Muscle of leg (tissue), 11 donors: Measurements from ENCODE around the gene ITPRIP. TPM values are rescaled to one million over a fixed set of nuclear protein-coding genes. Genes with fewer than 3 reads are reported as not detected.

Experiments
- DNase-seq: peaks from one replicate; pipeline ENCODE4 v3.0.0; 2013
- H3K27ac ChIP-seq: one replicate; pipeline ENCODE4 v1.5.1; 2013; ENCODE audit warnings: mild to moderate bottlenecking, low read length, control low read depth
- H3K27me3 ChIP-seq: one replicate; pipeline ENCODE4 v1.6.1; 2013; ENCODE audit warnings: low read length; ENCODE audit not compliant: control insufficient read depth, insufficient read depth
- H3K36me3 ChIP-seq: one replicate; pipeline ENCODE4 v1.6.1; 2013; ENCODE audit warnings: low read length; ENCODE audit not compliant: control insufficient read depth, insufficient read depth
- H3K4me1 ChIP-seq: one replicate; pipeline ENCODE4 v1.6.1; 2013; ENCODE audit warnings: low read length; ENCODE audit not compliant: control insufficient read depth, insufficient read depth
- H3K4me3 ChIP-seq: one replicate; pipeline ENCODE4 v1.5.1; 2013; ENCODE audit warnings: low read length, control low read depth
- H3K9me3 ChIP-seq: replicated peaks from 2 replicates; pipeline ENCODE4 v1.6.1; 2013; ENCODE audit warnings: low read depth, low read length; ENCODE audit not compliant: control insufficient read depth
- WGBS: methylation state at CpG from one replicate; pipeline ENCODE4 v1.1.5; 2013; ENCODE audit warnings: missing lambda C conversion rate; ENCODE audit not compliant: insufficient coverage; 5-methylcytosine and 5-hydroxymethylcytosine counted together
- polyA plus RNA-seq, 8 donors: library from polyadenylated mRNA; unstranded; fragments of 120-200 nt; gene quantifications; one replicate each; pipeline versions ENCODE4 v1.2.1 to v1.2.3, GENCODE V29; 2013; ENCODE audit warnings: inconsistent platforms in 1 of 8, low replicate concordance in 1 of 8; ENCODE audit not compliant: insufficient read length in 8 of 8, insufficient read depth in 1 of 8
- total RNA-seq: library from RNA; stranded (reverse); fragments of 120-200 nt; gene quantifications from one replicate; pipeline ENCODE4 v1.2.4, GENCODE V29; 2013

Gene ITPRIP
- total and polyA plus RNA-seq, 9 donors: 2.6 to 10.8 (median 8.3) TPM

DNA sequence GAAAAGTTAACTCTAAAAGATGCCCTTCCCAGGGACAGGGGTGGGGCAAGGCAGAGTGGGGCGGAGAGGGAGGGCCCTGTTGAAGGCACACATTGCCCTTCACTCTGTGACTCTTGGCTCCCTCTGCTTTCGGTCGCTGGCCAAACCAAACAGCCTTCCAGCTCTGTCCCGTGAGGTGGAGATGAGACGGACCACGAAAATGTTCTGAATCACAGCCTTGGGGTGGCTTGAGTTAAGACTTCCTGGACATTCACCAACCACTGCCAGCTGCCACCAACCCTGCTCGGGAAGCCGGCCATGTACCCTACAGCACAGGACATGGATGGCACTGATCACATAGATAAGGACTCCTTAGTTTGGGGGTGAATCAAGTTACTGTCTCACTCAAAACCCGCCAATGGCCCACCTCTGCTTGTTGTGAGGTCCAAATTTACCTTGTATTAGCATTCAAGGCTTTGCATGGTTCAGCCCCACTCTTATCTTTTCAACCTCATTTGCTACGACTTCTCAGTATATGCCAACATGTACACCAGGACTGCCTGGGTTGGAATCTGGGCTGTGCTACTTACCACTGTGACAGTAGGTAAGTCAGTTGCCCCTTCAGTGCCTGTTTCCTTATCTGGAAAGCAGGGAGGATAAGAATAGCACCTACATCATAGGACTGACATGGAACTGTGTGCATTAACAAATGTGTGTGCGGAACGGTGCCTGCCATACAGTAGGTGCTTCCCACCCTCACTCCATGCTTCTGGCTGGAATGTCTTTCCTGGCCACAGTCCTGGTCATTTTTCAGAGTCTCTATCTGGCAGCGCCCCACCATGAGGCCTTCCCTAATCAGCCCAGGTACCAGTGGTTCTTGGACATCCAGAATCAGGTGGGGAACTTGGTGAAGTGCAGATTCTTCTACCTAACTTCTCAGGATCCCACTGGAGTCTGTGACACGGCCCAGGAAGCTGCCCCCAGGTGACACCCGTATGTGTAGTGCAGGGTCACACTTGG lies 28.0 kb downstream of the ITPRIP start:
- Histone ChIP-seq H3K4me1 (peaks cover 34% of the 10 kb centered on the region), H3K9me3 (no peaks in the 10 kb centered on the region), H3K27me3 (no peaks in the 10 kb centered on the region), H3K27ac (no peak overlapping the region), H3K36me3 (peaks cover 26% of the 10 kb centered on the region), H3K4me3 (no peak overlapping the region)
- 80% methylated on average over 6 of the region's 15 CpGs for whole genome bisulfite sequencing
- no peak for DNase-seq

DNA sequence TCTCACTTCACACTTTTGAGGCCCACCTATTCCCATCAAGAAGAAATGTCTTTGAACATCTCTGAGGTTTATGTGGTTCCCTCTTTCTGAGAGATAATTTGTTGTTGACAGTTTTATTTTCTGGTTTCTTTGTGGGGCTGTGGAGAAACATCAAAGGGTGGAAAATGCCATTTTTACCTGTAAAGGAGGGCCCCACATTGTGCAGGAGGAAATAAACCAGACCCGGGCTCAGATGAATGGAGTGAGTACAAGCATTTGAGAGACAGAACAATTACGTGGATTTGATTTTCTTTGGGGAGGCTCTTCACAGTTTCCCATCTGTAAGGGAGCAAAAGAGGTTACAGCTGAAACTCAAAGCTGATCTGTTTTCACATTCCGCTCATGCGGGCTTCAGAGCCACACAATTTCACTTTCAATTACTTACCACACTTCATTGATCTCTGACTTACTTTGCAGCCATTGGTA lies 29.8 kb downstream of the ITPRIP start:
- Histone ChIP-seq H3K4me1 (peaks cover 38% of the 10 kb centered on the region), H3K9me3 (no peaks in the 10 kb centered on the region), H3K4me3 (no peak overlapping the region), H3K36me3 (peaks cover 10% of the 10 kb centered on the region), H3K27ac (no peak overlapping the region), H3K27me3 (no peaks in the 10 kb centered on the region)
- DNase-seq: no peak
- WGBS: 51% methylated on average over 4 of the region's 4 CpGs

DNA sequence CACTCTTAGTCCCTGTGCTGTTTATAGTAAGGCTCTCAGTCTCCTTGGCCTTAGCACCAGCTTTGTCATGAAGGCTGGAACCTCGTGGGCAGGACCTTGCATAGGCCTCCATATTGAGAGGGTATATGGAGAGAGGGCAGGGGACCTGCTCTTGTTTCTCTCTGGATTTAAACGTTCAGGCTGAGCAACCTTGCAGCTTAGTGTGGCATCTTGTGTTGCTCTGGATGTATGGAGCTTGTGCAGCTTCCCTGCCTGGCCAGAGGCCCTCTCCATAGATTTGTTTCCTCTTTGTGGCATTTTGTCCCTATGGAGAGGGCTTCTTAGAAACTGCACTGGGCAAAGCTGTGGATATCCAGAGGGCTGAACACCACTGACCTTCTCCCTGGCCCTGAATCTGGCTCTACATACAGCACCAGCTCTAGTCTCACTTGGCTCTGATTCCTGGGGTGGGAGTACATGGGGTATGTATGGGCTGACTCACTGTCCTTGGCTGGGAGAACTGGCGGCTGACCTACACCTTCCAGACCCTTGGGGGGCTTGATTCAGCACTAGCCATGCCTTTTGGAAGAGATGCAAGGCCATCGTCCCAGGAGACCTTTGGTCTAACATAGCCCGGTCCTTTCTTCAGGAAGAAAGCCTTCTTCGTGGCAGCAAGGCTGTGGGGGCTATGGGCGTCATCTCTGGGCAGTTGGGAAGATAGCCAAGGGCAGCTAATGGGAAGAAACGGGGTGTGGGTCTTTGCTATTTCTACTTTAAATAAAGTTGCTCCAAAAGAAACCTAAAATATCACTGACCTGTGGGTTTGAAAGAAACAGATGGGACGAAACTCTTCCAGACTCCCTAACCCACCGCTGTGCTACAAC lies 30.5 kb downstream of the ITPRIP start:
- Histone ChIP-seq H3K27ac (no peak overlapping the region), H3K4me3 (no peak overlapping the region), H3K27me3 (no peaks in the 10 kb centered on the region), H3K4me1 (peaks cover 38% of the 10 kb centered on the region), H3K9me3 (no peaks in the 10 kb centered on the region), H3K36me3 (peaks cover 7% of the 10 kb centered on the region)
- 66% methylated on average over 5 of the region's 10 CpGs for WGBS
- DNase-seq: peak; percentile 28

- peaks cover 7% of the 10 kb centered on the region for H3K36me3 ChIP-seq
- no peaks in the 10 kb centered on the region for H3K27me3 ChIP-seq
- no peaks in the 10 kb centered on the region for H3K9me3 ChIP-seq
- peak; percentile 10 for DNase-seq
- peaks cover 30% of the 10 kb centered on the region for H3K4me1 ChIP-seq
- H3K4me3 ChIP-seq: no peak overlapping the region
- WGBS: 65% methylated on average over 2 of the region's 3 CpGs
- H3K27ac ChIP-seq: no peak overlapping the region
Observed at GRCh38 chr10:104306897-104307296, 31.4 kb downstream of the ITPRIP start.

DNA sequence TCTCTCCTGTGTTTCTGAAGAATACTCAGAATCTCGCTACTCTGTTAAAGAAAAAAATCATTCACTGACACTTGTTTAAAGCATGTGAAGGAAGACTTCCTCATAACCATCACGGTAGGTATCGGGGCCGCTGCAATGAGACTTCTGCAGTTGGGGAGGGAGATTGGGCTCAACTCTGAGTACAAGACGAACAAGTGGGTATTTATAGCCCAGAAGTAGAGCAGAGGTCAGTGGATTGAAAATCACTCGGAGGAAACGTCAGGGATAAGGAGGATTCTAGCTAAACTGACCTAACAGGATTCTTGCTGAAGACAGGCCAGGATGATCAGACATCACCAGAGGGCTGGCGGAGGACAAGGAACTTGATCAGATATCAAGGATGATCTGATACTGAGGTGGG lies 33.3 kb downstream of the ITPRIP start:
- Histone ChIP-seq H3K9me3 (no peaks in the 10 kb centered on the region), H3K4me1 (peaks cover 32% of the 10 kb centered on the region), H3K27ac (no peak overlapping the region), H3K27me3 (no peaks in the 10 kb centered on the region), H3K4me3 (no peak overlapping the region), H3K36me3 (no peaks in the 10 kb centered on the region)
- peak; percentile 11 for DNase-seq
- WGBS: 57% methylated on average over 4 of the region's 8 CpGs

GRCh38 chr10:104304356-104304745 lies 33.9 kb downstream of the ITPRIP start:
- no peaks in the 10 kb centered on the region for H3K36me3 ChIP-seq
- peaks cover 36% of the 10 kb centered on the region for H3K4me1 ChIP-seq
- H3K9me3 ChIP-seq: no peaks in the 10 kb centered on the region
- DNase-seq: no peak
- H3K4me3 ChIP-seq: no peak overlapping the region
- WGBS: no CpG with 5 or more reads among the region's 4 CpGs
- H3K27me3 ChIP-seq: no peaks in the 10 kb centered on the region
- H3K27ac ChIP-seq: no peak overlapping the region

DNA sequence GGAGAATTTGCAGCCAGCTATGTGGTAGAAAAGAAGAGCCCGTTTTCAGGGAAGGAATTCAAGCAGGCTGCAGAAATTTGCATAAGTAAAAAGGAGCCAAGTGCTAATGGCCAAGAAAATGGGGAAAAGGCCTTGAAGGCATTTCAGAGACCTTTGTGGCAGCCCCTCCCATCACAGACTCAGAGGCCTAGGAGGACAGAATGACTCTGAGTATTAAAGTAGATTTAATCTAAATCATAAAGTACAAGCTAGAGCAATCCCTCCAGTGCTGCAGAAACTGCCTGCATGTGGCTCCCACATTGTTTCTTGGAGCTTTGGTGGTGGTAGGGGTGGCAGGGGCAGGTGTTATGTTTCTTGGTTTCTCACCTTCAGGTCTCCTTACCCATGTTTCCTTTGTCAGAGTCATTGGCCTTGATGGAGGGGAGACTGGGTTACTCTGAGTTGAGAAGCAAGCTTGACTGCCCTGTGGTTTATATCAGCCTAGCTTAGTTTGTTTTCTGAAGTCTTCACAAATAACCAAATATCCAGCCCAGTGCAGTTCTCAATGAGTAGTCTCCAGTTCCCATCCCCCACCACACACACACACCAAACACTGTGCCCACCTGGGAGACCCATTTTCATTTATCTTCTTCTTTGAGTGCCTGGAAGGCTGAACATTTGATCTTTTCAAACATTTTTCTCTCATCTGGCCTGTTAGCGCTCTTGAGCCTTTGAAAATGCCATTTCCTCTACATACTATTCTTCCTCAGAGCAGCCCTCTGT lies 34.5 kb downstream of the ITPRIP start:
- H3K4me1 ChIP-seq: peaks cover 40% of the 10 kb centered on the region
- H3K9me3 ChIP-seq: no peaks in the 10 kb centered on the region
- no peak overlapping the region for H3K4me3 ChIP-seq
- H3K27ac ChIP-seq: no peak overlapping the region
- DNase-seq: no peak
- WGBS: 50% methylated on average over 2 of the region's 2 CpGs
- H3K36me3 ChIP-seq: no peaks in the 10 kb centered on the region
- no peaks in the 10 kb centered on the region for H3K27me3 ChIP-seq

- WGBS: 67% methylated on average over 2 of the region's 3 CpGs
Observed at GRCh38 chr10:104301907-104302690, 36.2 kb downstream of the ITPRIP start.

GRCh38 chr10:104300736-104301292 lies 37.5 kb downstream of the ITPRIP start:
- Histone ChIP-seq H3K9me3 (no peaks in the 10 kb centered on the region), H3K4me1 (peaks cover 33% of the 10 kb centered on the region), H3K27me3 (no peaks in the 10 kb centered on the region), H3K4me3 (no peak overlapping the region), H3K36me3 (no peaks in the 10 kb centered on the region), H3K27ac (peak overlapping the region; percentile 69)
- WGBS: 15% methylated on average over 6 of the region's 7 CpGs
- DNase-seq: peak; percentile 87

More at GRCh38 chr10:104301907-104302690, 36.2 kb downstream of the ITPRIP start:
- Histone ChIP-seq H3K27me3 (no peaks in the 10 kb centered on the region), H3K9me3 (no peaks in the 10 kb centered on the region), H3K4me3 (no peak overlapping the region), H3K4me1 (peaks cover 34% of the 10 kb centered on the region), H3K36me3 (no peaks in the 10 kb centered on the region), H3K27ac (no peak overlapping the region)
- DNase-seq: no peak
